GM12878 (cell line): ENCODE results near the gene ZNF3. TPM values are rescaled to one million over a fixed set of nuclear protein-coding genes. Genes with fewer than 3 reads are reported as not detected.

Source experiments
- ATAC-seq: fragments of 200-7000 bp; cut with Tn5 transposase; 3 replicates; pipeline ENCODE4 v1.9.1; 2020; ENCODE audit warnings: mild to moderate bottlenecking, moderate library complexity
- BruUV-seq: library from RNA; stranded (reverse); fragments of 400-500 nt; replicated peaks from 2 replicates; lab custom pipeline; 2021; lab: Mats Ljungman, UMichigan
- CTCF ChIA-PET: fragments of 300-600 bp; sonication (Branson Sonifier 250); formaldehyde crosslinking; extraction: SDS; loops from one replicate; lab custom pipeline; 2021; ENCODE audit warnings: inconsistent platforms; lab: Yijun Ruan, JAX
- POLR2A ChIA-PET: fragments of 350-600 bp; formaldehyde crosslinking; extraction: SDS; loops from one replicate; lab custom pipeline; 2021; ENCODE audit warnings: inconsistent platforms; lab: Charles Lee
- RAD21 ChIA-PET: fragments of 300-600 bp; sonication (Branson Sonifier 250); formaldehyde crosslinking; loops from one replicate; lab custom pipeline; 2023; ENCODE audit warnings: antibody characterized with exemption; ENCODE audit not compliant: unreplicated experiment; lab: Charles Lee
- SMC1A ChIA-PET: fragments of 300-600 bp; sonication (Branson Sonifier 250); formaldehyde crosslinking; loops from one replicate; lab custom pipeline; 2023; ENCODE audit not compliant: unreplicated experiment, uncharacterized antibody; lab: Charles Lee
- DNase-seq: peaks from one replicate; pipeline ENCODE4 v3.0.0-alpha.2; 2011; ENCODE audit warnings: low read depth, low spot score
- FAIRE-seq: peaks from 3 replicates; lab custom pipeline; 2011; peaks lifted over from hg19 to GRCh38; lab: Jason Lieb, UNC
- H2AFZ ChIP-seq: 2 replicates; pipeline ENCODE4 v1.6.0; 2011; ENCODE audit warnings: low read depth, low read length, control low read depth; ENCODE audit not compliant: control insufficient read depth
- H3K27ac ChIP-seq: 2 replicates; pipeline ENCODE4 v1.5.1; 2011; ENCODE audit warnings: control low read depth; ENCODE audit not compliant: control insufficient read depth, insufficient read depth
- H3K27me3 ChIP-seq, 2 experiments: replicated peaks in 1 of 2; 2 replicates each; pipeline versions ENCODE4 v1.6.0 to v1.6.1; 2011; ENCODE audit warnings: low read length in 1 of 2; ENCODE audit not compliant: control insufficient read depth in 2 of 2, insufficient read depth in 2 of 2
- H3K36me3 ChIP-seq, 2 experiments: 2 replicates each; pipeline ENCODE4 v1.5.1; 2011; ENCODE audit warnings: low read length in 1 of 2; ENCODE audit not compliant: control insufficient read depth in 2 of 2, insufficient read depth in 2 of 2
- H3K4me1 ChIP-seq: 2 replicates; pipeline ENCODE4 v1.6.1; 2011; ENCODE audit warnings: mild to moderate bottlenecking, low read length, moderate library complexity, mixed read lengths; ENCODE audit not compliant: control insufficient read depth, insufficient read depth
- H3K4me2 ChIP-seq: 2 replicates; pipeline ENCODE4 v1.6.0; 2011; ENCODE audit warnings: control low read depth; ENCODE audit not compliant: control insufficient read depth, insufficient read depth
- H3K4me3 ChIP-seq: fragments of 200-600 bp; sonication (generic); 2 replicates; pipeline ENCODE4 v1.5.1; 2016
- H3K79me2 ChIP-seq: 2 replicates; pipeline ENCODE4 v1.6.0; 2011; ENCODE audit warnings: low read length; ENCODE audit not compliant: control insufficient read depth, insufficient read depth
- H3K9ac ChIP-seq: 2 replicates; pipeline ENCODE4 v1.8.0; 2011; ENCODE audit warnings: low read length, control low read depth, mixed read lengths; ENCODE audit not compliant: control insufficient read depth, insufficient read depth
- H3K9me3 ChIP-seq: replicated peaks from 3 replicates; pipeline ENCODE4 v1.5.1; 2011; ENCODE audit warnings: mild to moderate bottlenecking, low read length; ENCODE audit not compliant: control insufficient read depth, insufficient read depth
- H4K20me1 ChIP-seq: 2 replicates; pipeline ENCODE4 v1.6.0; 2011; ENCODE audit not compliant: control insufficient read depth, insufficient read depth
- BRCA1 ChIP-seq: IDR thresholded peaks from 2 replicates; pipeline ENCODE4 v1.6.1; 2011; ENCODE audit warnings: low read depth, low read length, improper control_type of control experiment
- EZH2 ChIP-seq: IDR thresholded peaks from 2 replicates; pipeline ENCODE4 v1.6.1; 2012; ENCODE audit warnings: low read depth, mild to moderate bottlenecking, control low read depth, inconsistent platforms, low read length, borderline replicate concordance; ENCODE audit not compliant: control insufficient read depth
- FOXM1 ChIP-seq: IDR thresholded peaks from 2 replicates; pipeline ENCODE4 v1.6.1; 2012; ENCODE audit warnings: low read depth, mild to moderate bottlenecking, inconsistent platforms, low read length, moderate library complexity
- HDGF ChIP-seq: fragments of 450-650 bp; IDR thresholded peaks from 2 replicates; pipeline ENCODE4 v1.6.1; 2016; ENCODE audit warnings: antibody characterized with exemption
- POU2F2 ChIP-seq: IDR thresholded peaks from 3 replicates; pipeline ENCODE4 v1.6.1; 2011; ENCODE audit warnings: low read depth, mild to moderate bottlenecking, low read length, borderline replicate concordance
- RB1 ChIP-seq: fragments of 450-650 bp; formaldehyde crosslinking; IDR thresholded peaks from 2 replicates; pipeline ENCODE4 v1.6.1; 2017; ENCODE audit warnings: mild to moderate bottlenecking, borderline replicate concordance
- SP1 ChIP-seq: IDR thresholded peaks from one replicate; pipeline ENCODE4 v1.6.1; 2011; ENCODE audit warnings: low read depth, low read length
- SPI1 ChIP-seq: IDR thresholded peaks from 2 replicates; pipeline ENCODE4 v1.6.1; 2011; ENCODE audit warnings: low read depth, mild to moderate bottlenecking, low read length, moderate library complexity, borderline replicate concordance; ENCODE audit not compliant: insufficient read depth
- WGBS: methylation state at CpG from one replicate; pipeline ENCODE4 v1.1.6; 2016; ENCODE audit warnings: low lambda C conversion rate; ENCODE audit not compliant: insufficient replicate concordance, insufficient coverage; ENCODE audit errors: missing lambda C conversion rate; 5-methylcytosine and 5-hydroxymethylcytosine counted together
- in situ Hi-C: fragments of 300-500 bp; cut with MboI; formaldehyde crosslinking; loops from 9 replicates; pipeline ENCODE4 v1.14.3; 2018; ENCODE audit warnings: mixed read lengths
- intact Hi-C: fragments of 100-400 bp; cut with micrococcal nuclease; formaldehyde crosslinking; loops from one replicate; pipeline ENCODE4 v1.14.2; 2022; ENCODE audit not compliant: unreplicated experiment
- polyA plus RNA-seq, 11 experiments: library from polyadenylated mRNA; depleted of rRNA in 4 of 11; unstranded in 6 of 11; stranded (reverse) in 5 of 11; fragments of >200 nt; fragmentation: Nextera tagmentation in 4 of 11; fragmentation: Illumina TruSeq in 1 of 11; extraction: Ambion mirVana in 4 of 11; extraction: Trizol in 1 of 11; gene quantifications; 1 replicate in 1 of 11; 2 replicates in 10 of 11; pipeline versions ENCODE4 v1.2.1 to v1.2.3, GENCODE V29; 2011 to 2016; ENCODE audit warnings: inconsistent platforms in 2 of 11, missing spikeins in 2 of 11, low read depth in 1 of 11
- total RNA-seq, 4 experiments: library from RNA; depleted of rRNA in 3 of 4; stranded (reverse); fragments of >200 nt in 3 of 4; fragmentation: Illumina TruSeq in 1 of 4; extraction: Trizol in 1 of 4; gene quantifications; 2 replicates each; pipeline versions ENCODE4 v1.2.1 to v1.2.3, GENCODE V29; 2013 to 2021
- TF ChIP-seq, protein P1 (sequence below): fragments of 150-350 bp; IDR thresholded peaks from 2 replicates; pipeline ENCODE4 v1.6.1; 2016; ENCODE audit warnings: low read depth, low read length

ZNF3 gene
- total and polyA plus RNA-seq, 10 of the 15 experiments (the other 5 are each of a cell fraction or from before 2014, with no cell fraction given) = 17.2 to 37.4 (median 29.4) TPM

DNA sequence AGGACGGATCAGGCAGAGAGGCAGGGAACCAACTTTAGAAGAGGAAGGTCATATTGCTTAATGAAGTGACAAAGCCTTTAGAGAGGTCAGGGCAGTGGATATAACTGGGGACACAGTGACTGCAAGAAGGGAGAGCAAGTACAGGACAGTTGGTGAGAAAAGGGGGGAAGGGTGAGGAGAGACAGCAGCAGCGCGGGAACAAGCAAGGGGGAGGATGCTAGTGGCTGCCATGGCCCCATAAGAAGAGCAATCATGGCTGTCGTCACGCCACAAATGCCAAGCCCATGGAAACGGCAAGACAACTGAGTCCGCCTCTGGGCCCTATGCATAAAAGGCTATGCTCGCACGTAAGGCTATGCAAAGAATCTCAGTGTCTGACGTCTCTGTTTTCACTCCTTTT is 9.1 kb downstream of the ZNF3 start:
- Histone ChIP-seq H3K4me1 (no peaks in the 10 kb centered on the region), H3K36me3 (peaks cover 30 to 62% of the 10 kb centered on the region in 2 experiments), H3K4me2 (no peak overlapping the region), H3K27ac (no peak overlapping the region), H3K9me3 (peaks cover 32% of the 10 kb centered on the region; the same call in 2 of the 3 replicates), H4K20me1 (no peaks in the 10 kb centered on the region), H3K79me2 (peaks cover 2% of the 10 kb centered on the region)
- ChIA-PET POLR2A (no interaction called here), CTCF (interaction anchor here (1.5 kb wide), 1 partner anchor 10 kb away, joined by 4 read pairs; no protein-coding TSS in a partner anchor), RAD21 (interaction anchor here (2.0 kb wide), 1 partner anchor 10 kb away, joined by 5 read pairs; no protein-coding TSS in a partner anchor), SMC1A (no interaction called here)
- no peak for DNase-seq
- no peak for FAIRE-seq
- WGBS = 93% methylated on average over 10 of the region's 10 CpGs
- no TSS peak for BruUV-seq
- ATAC-seq = no peak
- TF ChIP-seq SP1 = no peak
- TF ChIP-seq RB1 = no peak
- TF ChIP-seq SPI1 = no peak
- TF ChIP-seq FOXM1 = no peak
- no peak for TF ChIP-seq HDGF
- TF ChIP-seq, protein P1, sequence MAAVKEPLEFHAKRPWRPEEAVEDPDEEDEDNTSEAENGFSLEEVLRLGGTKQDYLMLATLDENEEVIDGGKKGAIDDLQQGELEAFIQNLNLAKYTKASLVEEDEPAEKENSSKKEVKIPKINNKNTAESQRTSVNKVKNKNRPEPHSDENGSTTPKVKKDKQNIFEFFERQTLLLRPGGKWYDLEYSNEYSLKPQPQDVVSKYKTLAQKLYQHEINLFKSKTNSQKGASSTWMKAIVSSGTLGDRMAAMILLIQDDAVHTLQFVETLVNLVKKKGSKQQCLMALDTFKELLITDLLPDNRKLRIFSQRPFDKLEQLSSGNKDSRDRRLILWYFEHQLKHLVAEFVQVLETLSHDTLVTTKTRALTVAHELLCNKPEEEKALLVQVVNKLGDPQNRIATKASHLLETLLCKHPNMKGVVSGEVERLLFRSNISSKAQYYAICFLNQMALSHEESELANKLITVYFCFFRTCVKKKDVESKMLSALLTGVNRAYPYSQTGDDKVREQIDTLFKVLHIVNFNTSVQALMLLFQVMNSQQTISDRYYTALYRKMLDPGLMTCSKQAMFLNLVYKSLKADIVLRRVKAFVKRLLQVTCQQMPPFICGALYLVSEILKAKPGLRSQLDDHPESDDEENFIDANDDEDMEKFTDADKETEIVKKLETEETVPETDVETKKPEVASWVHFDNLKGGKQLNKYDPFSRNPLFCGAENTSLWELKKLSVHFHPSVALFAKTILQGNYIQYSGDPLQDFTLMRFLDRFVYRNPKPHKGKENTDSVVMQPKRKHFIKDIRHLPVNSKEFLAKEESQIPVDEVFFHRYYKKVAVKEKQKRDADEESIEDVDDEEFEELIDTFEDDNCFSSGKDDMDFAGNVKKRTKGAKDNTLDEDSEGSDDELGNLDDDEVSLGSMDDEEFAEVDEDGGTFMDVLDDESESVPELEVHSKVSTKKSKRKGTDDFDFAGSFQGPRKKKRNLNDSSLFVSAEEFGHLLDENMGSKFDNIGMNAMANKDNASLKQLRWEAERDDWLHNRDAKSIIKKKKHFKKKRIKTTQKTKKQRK = no peak
- TF ChIP-seq EZH2 = no peak
- TF ChIP-seq POU2F2 = no peak
- TF ChIP-seq BRCA1 = no peak
- TF ChIP-seq, all 136 proteins: peak for 0
- in situ Hi-C loops = no loop called here
- H3K27me3 ChIP-seq = no peaks in the 10 kb centered on the region
- H2AFZ ChIP-seq = no peak overlapping the region
- H3K4me3 ChIP-seq = no peak overlapping the region
- intact Hi-C loops = no loop called here
- no peak overlapping the region for H3K9ac ChIP-seq
